Stomach (tissue), 9 donors: ENCODE results near the gene NCKAP5. TPM values are rescaled to one million over a fixed set of nuclear protein-coding genes. Genes with fewer than 3 reads are reported as not detected.

Source experiments
- DNase-seq, 2 donors: peaks; one replicate each; pipeline versions ENCODE4 v3.0.0 to v3.0.0-alpha.2; 2013 to 2019
- H3K27ac ChIP-seq, 5 donors: fragments of 200-600 bp in 4 of 5; sonication (generic) in 4 of 5; one replicate each; pipeline ENCODE4 v1.5.1; 2013 to 2019; ENCODE audit warnings: mild to moderate bottlenecking in 1 of 5, moderate library complexity in 1 of 5
- H3K27me3 ChIP-seq, 3 donors: fragments of 200-600 bp; sonication (generic); one replicate each; pipeline ENCODE4 v1.5.1; 2017 to 2019; ENCODE audit warnings: mixed run types in 1 of 3
- H3K36me3 ChIP-seq, 4 donors: fragments of 200-600 bp; sonication (generic); 1 replicate in 3 of 4; 2 replicates in 1 of 4; pipeline ENCODE4 v1.5.1; 2016 to 2019
- H3K4me1 ChIP-seq, 4 donors: fragments of 200-600 bp; sonication (generic); one replicate each; pipeline ENCODE4 v1.5.1; 2016 to 2019
- H3K4me3 ChIP-seq, 4 donors: fragments of 200-600 bp; sonication (generic) in 3 of 4; one replicate each; pipeline ENCODE4 v1.5.1; 2016 to 2019; ENCODE audit warnings: mild to moderate bottlenecking in 1 of 4
- H3K9me3 ChIP-seq, 4 donors: fragments of 200-600 bp; sonication (generic); one replicate each; pipeline ENCODE4 v1.5.1; 2016 to 2019
- CTCF ChIP-seq, 7 experiments: fragments of 450-650 bp in 4 of 7; fragments of 200-600 bp in 3 of 7; sonication (generic) in 3 of 7; IDR thresholded peaks; one replicate each; pipeline ENCODE4 v1.5.1; 2016 to 2019; ENCODE audit warnings: antibody characterized with exemption in 7 of 7, control low read depth in 2 of 7, mild to moderate bottlenecking in 1 of 7
- EP300 ChIP-seq: sonication (generic); formaldehyde crosslinking; IDR thresholded peaks from one replicate; pipeline ENCODE4 v1.6.1; 2017; ENCODE audit warnings: antibody characterized with exemption
- POLR2A ChIP-seq, 4 donors: fragments of 450-650 bp; IDR thresholded peaks; one replicate each; pipeline ENCODE4 v1.6.1; 2016; ENCODE audit warnings: antibody characterized with exemption in 4 of 4, control low read depth in 2 of 4, mild to moderate bottlenecking in 1 of 4, moderate library complexity in 1 of 4
- POLR2AphosphoS5 ChIP-seq, 3 donors: sonication (generic); formaldehyde crosslinking; IDR thresholded peaks; one replicate each; pipeline ENCODE4 v1.6.1; 2016; ENCODE audit warnings: antibody characterized with exemption in 3 of 3
- WGBS, 5 donors: extraction: QIAGEN DNeasy Blood & Tissue Kit in 3 of 5; methylation state at CpG; one replicate each; pipeline versions ENCODE4 v1.1.5 to v1.1.7; 2013 to 2018; 5-methylcytosine and 5-hydroxymethylcytosine counted together
- intact Hi-C: fragments of 100-400 bp; cut with DNase I; formaldehyde crosslinking; loops from one replicate; pipeline ENCODE4 v1.15.1; 2023; ENCODE audit warnings: low total_unique reads
- polyA plus RNA-seq, 3 donors: library from polyadenylated mRNA; stranded (reverse); fragments of 200-250 nt; gene quantifications; one replicate each; pipeline ENCODE4 v1.2.3, GENCODE V29; 2013
- total RNA-seq, 5 donors: library from RNA; depleted of rRNA; stranded (reverse); fragments of >200 nt; gene quantifications; one replicate each; pipeline versions ENCODE4 v1.1.0 to v1.2.3, GENCODE V29; 2014 to 2016
- donor health status: healthy with polysubstance abuse.
- donor health status: Bipolar disorder and iron deficiency.
- donor health status: healthy.

The NCKAP5 gene
- total and polyA plus RNA-seq, 8 donors, result 0.58 to 8.0 (median 1.6) TPM; not detected in 1

- TF ChIP-seq CTCF (IDR thresholded peaks at IDR 0.05), result no peak
- no peak for TF ChIP-seq EP300
- TF ChIP-seq POLR2AphosphoS5 (IDR thresholded peaks at IDR 0.05), result no peak
- TF ChIP-seq POLR2A (IDR thresholded peaks at IDR 0.05), result no peak
- Histone ChIP-seq H3K9me3 (no peaks in the 10 kb centered on the region), H3K27me3 (no peaks in the 10 kb centered on the region), H3K4me1 (no peaks in the 10 kb centered on the region), H3K36me3 (no peaks in the 10 kb centered on the region), H3K27ac (no peak overlapping the region), H3K4me3 (no peak overlapping the region)
- no peak for DNase-seq
- 53 to 75% (median 64%) methylated on average over 3 of the region's 3 CpGs for WGBS, 5 donors
- intact Hi-C loops, result no loop called here
These were observed 263.9 kb downstream of the NCKAP5 start for GRCh38 chr2:133304344-133304743.

DNA sequence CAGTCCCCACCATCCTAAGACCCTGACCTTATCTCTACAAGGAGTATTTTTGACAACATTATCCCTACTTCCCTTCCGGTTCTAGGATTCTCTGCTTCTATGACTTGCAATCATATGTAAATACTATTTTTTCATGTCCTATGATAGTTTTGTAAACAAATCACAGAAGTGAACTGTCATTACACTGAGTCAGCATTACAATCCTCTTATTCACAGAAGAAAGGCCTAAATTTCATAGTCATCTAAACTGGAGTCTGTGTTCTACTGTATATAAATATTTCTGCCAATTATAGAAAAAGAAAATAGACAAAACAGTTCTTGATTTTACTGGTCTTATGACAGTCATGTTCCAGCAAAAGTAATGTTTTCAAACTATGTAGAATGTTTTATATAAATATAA, 265.1 kb downstream of the NCKAP5 start:
- no peaks in the 10 kb centered on the region for H3K4me1 ChIP-seq
- H3K27ac ChIP-seq, result no peak overlapping the region
- no peaks in the 10 kb centered on the region for H3K36me3 ChIP-seq
- H3K4me3 ChIP-seq, result no peak overlapping the region
- WGBS, 5 donors, result 29 to 61% (median 47%) methylated on average over 1 of the region's 1 CpG
- no peaks in the 10 kb centered on the region for H3K27me3 ChIP-seq
- TF ChIP-seq POLR2AphosphoS5 (IDR thresholded peaks at IDR 0.05) (no peak), EP300 (no peak), POLR2A (IDR thresholded peaks at IDR 0.05) (no peak), CTCF (IDR thresholded peaks at IDR 0.05) (no peak)
- intact Hi-C loops, result no loop called here
- DNase-seq, result no peak
- H3K9me3 ChIP-seq, result no peaks in the 10 kb centered on the region

DNA sequence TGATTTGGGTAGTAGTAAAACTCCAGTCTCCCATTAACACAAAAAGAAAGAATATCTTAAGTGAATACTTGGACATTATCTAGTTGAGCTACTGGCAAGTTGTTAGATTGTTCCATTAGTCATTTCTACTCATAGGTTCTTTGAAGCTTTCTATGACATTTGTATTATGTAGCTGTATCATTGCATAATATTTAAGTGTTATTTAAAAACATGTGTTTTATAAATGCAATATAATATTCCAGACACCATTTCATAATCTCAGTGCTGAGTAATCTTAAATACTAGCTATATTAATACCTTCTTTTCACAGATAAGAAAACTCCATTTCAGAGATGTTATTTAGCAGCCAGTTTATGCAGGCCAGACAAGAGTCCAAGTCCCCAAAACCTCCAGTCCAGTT, 271.9 kb downstream of the NCKAP5 start:
- H3K27me3 ChIP-seq, result no peaks in the 10 kb centered on the region
- H3K9me3 ChIP-seq, result no peaks in the 10 kb centered on the region
- no peaks in the 10 kb centered on the region for H3K4me1 ChIP-seq
- no peak overlapping the region for H3K27ac ChIP-seq
- no peak for DNase-seq
- no peak overlapping the region for H3K4me3 ChIP-seq
- no peaks in the 10 kb centered on the region for H3K36me3 ChIP-seq
- intact Hi-C loops, result no loop called here
- TF ChIP-seq POLR2A (IDR thresholded peaks at IDR 0.05), result no peak
- TF ChIP-seq EP300, result no peak
- no peak for TF ChIP-seq POLR2AphosphoS5 (IDR thresholded peaks at IDR 0.05)
- TF ChIP-seq CTCF (IDR thresholded peaks at IDR 0.05), result no peak

DNA sequence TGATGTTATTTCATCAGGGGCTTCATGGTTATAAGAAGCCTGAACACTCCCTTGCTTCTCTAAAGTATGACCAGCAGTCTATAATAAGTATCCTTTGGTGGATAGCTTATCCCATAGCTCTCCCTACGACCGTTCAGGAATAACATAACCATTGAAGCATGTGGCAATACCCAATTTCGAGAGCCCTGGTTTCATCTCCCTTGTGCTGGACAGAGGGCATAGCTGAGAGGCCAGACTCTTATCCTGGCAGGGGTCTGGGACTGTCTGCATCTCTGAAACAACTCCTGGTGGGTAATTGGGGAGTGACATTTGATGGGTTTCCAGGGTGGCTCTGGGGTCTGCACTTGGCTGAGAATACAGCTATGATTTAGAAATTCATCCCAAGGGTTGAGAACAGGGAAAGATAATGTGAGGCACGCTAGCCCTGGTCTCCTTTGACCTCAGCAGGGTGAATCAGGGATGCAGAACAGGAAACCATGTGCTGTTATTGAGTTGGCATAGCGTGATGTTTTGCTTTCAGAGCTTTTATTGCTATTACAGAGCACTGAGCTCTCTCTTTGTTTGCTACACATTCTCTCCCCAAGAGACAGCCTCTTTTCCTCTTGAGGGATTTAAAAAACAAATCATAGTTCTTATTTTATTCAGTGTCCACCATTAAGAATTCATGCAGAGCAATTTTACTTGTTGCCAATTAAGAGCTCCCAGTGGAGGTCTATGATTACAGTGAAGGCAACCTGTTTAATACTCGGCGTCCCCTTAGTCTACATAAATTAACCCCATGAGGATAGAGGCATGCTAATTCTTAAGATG, 274.5 kb downstream of the NCKAP5 start:
- Histone ChIP-seq H3K27ac (no peak overlapping the region), H3K27me3 (no peaks in the 10 kb centered on the region), H3K4me1 (no peaks in the 10 kb centered on the region), H3K36me3 (no peaks in the 10 kb centered on the region), H3K4me3 (no peak overlapping the region), H3K9me3 (no peaks in the 10 kb centered on the region)
- no peak for DNase-seq
- intact Hi-C loops, result no loop called here
- WGBS, 5 donors, result 53 to 73% (median 63%) methylated on average over 7 of the region's 7 CpGs
- TF ChIP-seq POLR2AphosphoS5 (IDR thresholded peaks at IDR 0.05) (no peak), CTCF (IDR thresholded peaks at IDR 0.05) (no peak), POLR2A (IDR thresholded peaks at IDR 0.05) (no peak), EP300 (no peak)
